HG02588 (cell line): ENCODE data around the gene VSIG10L2.
"Not testable (repeated sequence)": the region's sequence is repeated elsewhere in the genome, so short reads cannot be mapped to it uniquely, and the experiment has no call there.

Source experiments
- ATAC-seq: cut with Tn5 transposase; IDR thresholded peaks from one replicate; pipeline ENCODE4 v1.9.1; 2021; ENCODE audit warnings: mild to moderate bottlenecking, moderate library complexity; ENCODE audit not compliant: unreplicated experiment

VSIG10L2 gene

DNA sequence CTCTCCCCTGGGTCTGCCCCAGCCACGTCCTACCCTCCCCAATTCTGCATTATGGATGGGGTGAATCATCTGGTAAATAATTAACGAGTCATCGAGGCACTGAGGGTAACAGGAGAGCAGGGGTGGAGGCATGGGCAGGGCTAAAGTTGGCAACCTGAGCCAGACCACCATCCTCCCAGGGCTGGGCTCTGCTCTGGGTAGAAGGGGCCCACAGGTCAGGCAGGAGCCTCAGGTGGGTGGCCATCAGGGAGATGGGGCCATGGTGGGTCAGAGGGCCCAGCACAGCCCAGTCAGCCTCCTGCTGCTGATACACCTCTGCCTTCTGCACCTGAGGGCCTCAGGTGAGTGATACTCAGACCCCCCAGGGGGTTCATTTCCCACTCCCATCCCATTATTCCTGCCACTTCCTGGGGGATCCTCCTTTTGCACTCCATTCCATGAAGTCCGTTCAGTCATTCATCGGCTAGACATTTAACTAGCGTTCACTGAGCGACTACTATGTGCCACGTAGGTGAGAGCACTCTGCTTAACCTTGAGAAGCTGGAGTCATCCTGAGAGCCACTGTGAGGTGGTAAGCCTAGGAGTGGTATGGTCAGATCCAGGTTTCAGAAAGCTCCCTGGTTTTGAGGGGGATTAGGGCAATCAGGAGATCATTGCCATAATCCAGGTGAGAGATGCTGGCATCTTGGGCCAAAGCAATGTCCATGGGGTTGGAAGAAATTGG is at the start of gene VSIG10L2:
VSIG10L2 (plus strand) TSS at position 248 of the 724 bp plus-strand sequence; CDS start at position 260, 12 bp downstream.
- no peak for ATAC-seq

DNA sequence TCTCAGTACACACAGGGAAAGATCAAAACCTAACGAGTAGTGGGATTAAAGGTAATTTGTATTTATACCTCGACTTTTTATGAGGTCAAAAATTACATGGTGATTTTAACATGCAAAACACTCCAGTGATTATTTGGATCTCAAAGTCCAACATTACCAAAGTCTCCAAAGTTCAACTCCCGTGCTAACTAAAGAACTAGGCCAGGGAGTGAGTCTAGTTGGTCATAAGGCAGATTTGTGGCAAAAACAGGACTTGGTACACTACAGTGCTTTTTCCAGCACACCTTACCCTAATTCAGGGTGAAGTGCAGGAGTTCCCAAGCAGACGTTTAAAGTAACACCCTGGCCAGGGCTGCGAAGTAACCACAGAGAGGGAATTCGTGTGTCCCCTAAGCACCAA is 44.0 kb upstream of the VSIG10L2 start:
- ATAC-seq, result no peak

DNA sequence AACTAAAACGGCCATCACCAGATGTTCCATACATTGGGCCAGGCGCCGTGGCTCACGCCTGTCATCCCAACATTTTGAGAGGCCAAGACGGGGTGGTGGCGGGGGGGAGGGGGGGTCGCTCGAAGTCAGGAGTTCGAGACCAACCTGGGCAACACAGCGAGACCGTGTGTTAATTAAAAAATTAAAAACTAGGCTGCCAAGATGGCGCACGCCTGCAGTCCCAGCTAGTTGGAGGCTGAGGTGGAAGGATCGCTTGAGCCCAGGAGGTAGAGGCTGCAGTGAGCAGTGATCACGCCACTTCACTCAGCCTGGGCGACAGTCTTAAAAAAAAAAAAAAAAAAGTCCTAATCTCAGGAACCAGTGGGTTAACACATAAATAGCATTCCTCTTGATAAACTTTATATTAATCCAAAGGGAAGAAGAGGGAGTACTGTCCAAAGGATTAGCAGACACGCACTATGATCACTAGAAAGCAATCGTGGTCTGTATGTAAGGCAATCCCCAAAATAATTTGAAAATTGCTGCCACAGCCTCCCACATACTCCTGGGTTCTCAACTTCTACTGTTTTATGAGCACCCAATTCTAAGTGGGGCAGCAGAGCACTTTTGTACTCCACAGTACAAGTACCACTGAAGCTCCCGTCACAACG is 43.4 kb upstream of the VSIG10L2 start:
- ATAC-seq, result no peak

DNA sequence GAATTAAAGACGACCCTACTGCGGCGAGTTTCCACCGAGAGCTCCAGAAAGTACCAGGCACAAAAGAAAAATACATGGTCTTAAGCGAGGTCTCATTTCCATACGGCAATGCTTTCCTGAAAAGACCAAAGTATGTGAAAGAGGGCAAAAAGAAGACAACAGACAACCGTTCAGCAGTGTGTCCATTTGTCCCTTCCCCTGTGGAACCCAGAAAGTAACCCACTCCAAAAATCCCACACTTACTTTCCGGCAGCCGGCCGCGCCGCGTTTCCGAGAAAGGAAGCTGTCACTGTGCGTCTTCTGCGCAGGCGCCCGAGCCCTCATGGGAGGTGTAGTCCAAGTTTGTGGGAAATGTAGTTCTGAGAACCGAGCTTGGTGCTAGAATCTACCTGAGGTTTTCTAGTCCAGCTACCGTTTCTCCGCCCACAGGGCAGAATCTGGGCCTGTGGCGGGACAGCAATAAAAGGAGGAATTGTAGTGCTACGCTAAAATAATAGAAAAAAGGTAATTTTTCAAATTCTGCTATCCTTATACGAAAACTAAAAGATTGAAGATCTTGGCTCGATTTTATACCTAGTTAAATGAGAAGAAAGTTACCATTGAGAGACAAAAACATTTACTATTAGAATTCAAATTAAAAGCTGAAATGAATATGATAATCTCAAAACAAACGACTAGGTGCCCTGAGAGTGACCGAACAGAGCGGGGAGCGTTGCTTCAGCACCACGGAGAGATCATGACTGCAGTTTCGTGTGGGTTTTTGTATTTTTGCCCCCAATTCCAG is 42.7 kb upstream of the VSIG10L2 start, which contains the start of gene PUS3:
PUS3 (minus strand) TSS at position 280 of the 784 bp plus-strand sequence. CDS start 6,922 bp downstream, outside the sequence.
- ATAC-seq, result peak; percentile 97

DNA sequence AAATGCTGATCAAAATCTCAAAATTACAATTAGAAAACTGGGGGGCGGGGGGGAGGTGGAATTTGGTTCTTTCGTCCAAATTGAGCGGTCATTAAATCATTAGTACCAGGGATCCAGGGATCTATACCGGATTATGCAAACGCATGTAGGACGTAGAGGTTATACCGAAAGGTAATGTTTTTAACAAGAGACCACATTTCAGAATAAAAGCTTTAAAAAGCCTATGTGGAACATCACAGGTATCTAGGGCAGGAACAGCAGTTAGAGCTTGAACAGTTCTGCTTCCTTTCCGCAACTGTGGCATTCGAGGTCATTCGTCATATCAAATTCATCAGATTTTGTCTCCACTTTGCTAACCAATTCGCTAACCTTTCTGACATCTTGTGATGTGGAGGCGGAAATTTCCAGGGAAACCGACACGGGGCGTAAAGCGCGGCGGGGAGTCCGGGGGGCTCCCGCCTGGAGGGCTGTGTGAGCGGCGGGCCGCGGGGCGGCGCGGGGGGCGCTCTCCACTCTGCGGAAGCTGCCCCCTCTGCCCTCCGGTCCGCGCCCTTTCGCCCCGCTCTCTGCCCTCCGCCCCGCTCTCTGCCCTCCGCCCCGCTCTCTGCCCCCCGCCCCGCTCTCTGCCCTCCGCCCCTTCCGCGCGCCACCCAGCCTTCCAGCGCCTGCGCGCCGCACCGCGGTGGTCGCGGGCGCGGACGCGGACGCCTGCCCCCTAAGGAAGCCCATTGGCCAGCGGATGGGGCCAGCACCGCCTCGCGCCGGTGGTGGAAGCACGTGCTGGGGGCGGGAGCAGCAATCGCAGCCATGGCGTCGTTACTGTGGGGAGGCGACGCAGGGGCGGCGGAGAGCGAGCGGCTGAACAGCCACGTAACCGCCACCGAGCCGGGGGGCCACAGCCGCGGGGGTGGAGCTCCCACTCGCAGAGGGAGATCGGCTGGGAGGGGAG is 41.9 kb upstream of the VSIG10L2 start, which contains the start of gene DDX25:
DDX25 (plus strand) TSS at position 798 of the 949 bp plus-strand sequence; CDS start at position 808, 10 bp downstream.
- no peak for ATAC-seq

DNA sequence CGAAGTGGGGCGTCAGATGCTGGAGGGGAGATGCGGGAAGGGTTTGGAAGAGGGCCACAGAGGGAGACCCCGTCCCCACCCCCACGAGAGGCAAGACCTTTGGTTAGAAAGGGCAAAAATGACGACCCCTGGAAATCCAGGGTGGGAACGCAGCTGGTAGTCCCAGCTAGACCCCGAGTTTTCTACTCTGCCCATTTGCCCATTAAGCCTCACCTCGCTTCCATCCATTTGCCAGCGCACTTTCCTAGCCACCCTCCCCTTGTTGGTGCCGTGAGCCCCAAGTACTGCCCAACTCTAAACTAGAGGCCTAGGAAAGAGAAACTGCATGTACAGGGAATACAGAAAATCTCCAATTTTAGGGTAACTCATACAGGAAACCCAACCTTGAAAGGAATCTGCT is 41.2 kb upstream of the VSIG10L2 start:
- ATAC-seq, result no peak

DNA sequence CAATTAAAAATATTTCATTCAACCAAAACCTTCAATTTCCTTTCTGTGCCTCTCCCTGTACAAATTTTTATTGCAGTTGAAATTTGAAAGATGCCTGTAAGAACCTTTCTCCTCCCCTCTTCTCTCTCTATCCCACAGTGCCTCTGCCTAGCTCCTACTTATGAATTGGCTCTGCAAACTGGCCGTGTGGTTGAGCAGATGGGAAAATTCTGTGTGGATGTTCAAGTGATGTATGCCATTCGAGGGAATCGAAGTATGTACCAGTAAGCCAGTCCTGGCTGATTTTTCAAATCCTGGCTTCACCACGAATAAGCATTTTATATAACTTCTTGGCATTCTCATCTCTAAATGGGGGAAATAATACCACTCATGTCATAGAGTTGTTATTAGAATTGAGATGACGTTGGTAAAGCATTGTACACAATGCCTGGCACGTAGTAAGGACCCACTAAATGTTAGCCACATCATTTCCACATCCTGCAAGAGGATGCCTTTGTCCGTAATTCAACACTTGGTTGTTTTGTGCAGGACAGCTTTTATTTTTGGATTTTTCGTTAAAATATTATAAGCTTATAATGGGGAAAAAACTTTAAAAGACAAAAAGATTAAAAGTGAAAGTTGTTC is 35.5 kb upstream of the VSIG10L2 start:
- no peak for ATAC-seq

DNA sequence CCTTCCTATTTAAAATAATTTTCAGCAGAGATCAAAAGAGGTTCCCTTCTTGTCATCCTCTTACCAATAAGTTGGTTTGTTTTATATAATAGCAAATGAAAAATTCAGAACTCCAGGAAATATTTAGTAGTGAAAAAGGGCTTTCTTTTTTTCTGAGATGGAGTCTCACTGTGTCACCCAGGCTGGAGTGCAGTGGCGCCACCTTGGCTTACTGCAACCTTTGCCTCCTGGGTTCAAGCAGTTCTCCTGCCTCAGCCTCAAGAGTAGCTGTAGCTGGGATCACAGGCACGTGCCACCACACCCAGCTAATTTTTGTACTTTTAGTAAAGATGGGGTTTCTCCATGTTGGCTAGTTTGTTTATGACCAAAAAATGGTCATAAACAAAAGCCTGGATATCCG is 31.2 kb upstream of the VSIG10L2 start:
- not testable (repeated sequence) for ATAC-seq

DNA sequence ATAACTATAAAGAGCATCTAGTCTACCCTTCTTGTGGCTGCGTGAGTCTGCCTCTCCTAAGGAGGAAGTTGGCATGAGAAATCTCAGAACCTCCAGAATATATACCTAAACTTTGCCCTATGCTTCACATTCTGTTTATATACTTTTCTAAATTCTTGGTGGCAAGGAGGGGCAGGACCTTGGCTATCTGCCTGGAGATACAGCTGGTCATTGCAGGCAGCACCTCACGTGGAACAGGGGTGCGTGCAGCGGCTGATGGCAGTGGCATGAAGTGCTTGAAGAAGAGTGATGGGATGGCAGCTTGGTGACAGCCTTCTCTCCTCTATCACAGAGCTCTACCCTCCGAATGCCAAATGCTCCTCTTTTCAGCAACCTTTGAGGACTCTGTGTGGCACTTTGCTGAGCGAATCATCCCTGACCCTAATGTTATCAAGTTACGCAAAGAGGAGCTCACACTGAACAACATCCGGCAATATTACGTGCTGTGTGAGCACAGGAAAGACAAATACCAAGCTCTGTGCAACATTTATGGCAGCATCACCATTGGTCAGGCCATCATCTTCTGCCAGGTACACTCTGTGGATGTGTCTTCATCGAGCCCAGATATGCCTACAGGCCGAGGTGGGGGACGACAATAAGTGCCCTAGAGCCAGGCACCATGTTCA is 29.0 kb upstream of the VSIG10L2 start:
- ATAC-seq, result no peak

DNA sequence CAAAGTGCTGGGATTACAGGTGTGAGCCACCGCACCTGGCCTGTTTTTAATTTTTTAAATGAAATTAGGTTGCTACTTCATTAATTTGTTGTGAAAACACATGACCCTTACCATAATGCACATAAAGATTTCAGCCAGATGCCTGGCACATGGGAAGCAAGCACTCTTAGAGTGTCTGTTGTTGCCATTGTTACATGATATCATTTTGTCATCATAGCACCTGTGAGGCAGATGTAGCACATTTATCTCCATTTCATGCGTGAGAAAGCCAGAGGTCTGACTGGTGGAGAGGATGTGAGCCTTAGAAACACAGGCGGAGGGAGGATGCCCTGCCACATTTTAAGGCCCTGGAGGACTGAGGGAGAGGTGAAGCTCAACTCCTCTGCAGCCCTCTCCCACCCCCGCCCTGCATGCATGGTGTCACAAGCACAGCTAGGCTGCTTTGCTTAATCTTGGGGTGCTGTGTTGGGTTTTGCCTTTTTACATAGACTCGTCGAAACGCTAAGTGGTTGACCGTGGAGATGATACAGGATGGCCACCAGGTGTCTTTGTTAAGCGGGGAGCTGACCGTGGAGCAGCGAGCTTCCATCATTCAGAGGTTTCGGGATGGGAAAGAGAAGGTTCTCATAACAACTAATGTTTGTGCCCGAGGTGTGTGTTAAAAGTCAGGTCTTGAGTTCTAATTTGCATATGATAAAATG is 27.6 kb upstream of the VSIG10L2 start:
- ATAC-seq, result no peak

DNA sequence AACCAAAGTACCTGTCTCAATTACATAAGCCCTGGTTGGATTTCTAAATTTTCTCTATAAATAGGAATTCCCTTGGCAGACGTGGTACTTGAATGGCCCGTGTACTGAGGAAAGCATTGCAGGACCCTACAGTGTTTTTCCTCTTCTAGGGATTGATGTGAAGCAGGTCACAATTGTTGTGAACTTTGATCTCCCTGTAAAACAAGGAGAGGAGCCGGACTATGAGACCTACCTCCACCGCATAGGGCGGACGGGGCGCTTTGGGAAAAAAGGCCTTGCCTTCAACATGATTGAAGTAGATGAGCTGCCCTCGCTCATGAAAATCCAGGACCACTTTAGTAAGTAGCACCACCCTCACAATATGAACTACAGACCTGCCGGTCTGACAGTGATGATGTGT is 24.8 kb upstream of the VSIG10L2 start:
- ATAC-seq, result no peak

DNA sequence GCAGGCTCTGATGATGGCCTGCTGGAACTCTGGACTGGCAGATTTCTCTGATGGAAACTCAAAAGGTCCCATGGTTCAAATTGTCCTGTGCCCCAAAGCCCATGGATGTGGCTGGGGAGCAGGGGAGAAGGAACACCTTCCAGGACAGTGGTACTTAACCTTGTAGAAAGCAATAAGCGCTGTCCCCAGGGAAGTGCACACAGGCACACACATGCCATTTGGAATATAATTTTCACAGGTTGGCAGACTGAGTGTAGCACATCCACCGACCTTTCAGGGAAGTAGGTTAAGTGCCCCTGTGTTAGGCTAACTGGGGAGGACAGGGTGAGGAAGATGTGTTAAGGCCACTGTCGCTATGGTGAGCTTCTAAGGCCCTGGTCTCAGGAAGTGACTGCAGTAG is 23.7 kb upstream of the VSIG10L2 start:
- no peak for ATAC-seq

DNA sequence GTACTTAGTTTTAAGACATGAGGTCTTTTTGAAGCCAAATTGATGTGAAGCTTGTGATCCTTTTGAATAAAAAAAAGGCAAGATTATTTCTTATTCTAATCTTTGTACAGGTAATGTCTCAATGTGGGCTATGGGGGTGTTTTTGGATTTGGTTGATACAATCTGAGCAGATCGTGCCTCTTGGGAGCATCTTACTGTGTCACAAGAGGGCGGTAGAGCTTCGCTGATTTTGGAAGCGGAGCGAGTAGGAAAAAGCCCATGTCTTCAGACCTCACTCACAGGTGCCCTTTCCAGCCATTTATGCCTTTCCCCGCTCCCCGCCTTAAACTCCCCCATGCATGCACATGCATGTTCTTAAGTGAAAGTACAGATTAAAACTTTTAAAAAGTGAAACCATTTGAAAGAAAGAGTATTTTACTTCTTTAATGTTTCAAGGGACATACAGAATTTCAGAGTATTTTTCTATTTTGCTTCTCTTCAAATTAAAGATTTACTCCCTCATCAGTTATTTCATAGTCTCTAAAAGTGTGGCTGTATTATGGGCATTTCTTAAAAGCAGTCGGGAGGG is 22.7 kb upstream of the VSIG10L2 start:
- ATAC-seq, result peak; percentile 60

DNA sequence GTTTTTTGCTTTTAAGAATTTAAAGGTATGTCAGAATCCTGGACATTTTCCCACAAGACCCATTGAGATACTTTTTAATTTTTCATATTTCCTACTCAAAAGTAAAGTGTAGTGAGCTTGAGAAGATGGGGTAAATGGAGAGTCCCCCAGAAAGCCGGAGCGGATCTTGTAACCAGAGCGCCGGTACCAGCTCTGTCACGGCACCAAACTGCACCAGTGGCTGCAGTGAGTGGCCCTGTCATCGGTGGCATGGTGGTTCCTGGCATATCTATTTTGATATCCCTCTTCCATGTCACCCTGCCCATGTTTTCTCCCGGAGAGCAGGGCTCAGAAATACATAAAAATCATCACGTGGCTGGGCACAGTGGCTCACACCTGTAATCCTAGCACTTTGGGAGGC is 22.2 kb upstream of the VSIG10L2 start:
- ATAC-seq, result no peak

DNA sequence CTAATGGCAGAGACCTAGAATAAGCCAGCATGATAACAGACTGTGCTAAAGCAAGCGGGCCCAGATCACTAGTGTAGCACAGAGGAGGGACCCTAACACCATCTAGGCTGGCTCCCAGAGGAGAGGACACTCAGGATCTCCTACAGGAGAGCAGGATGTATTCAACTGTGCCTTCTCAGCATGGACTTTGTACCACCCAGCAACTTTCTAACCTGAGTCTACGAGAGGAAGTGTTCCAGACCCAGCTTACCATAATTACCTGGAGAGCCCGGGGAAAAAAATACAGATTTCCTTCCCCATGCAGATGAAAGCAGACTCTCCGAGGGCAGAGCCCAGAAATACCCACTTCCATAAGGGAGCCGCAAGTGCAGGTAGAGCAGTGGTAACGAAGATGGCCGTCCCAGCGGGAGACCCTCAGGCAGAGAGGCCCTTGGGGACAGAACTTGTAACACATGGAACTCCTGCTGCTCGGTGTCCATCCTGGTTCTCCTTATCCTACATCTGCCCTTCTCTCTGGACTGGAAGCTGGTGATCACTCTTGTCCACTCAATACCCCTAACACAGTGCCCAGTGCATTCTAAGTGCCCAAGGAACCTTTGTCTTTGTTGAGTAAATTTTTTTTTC is 21.3 kb upstream of the VSIG10L2 start:
- ATAC-seq, result no peak

DNA sequence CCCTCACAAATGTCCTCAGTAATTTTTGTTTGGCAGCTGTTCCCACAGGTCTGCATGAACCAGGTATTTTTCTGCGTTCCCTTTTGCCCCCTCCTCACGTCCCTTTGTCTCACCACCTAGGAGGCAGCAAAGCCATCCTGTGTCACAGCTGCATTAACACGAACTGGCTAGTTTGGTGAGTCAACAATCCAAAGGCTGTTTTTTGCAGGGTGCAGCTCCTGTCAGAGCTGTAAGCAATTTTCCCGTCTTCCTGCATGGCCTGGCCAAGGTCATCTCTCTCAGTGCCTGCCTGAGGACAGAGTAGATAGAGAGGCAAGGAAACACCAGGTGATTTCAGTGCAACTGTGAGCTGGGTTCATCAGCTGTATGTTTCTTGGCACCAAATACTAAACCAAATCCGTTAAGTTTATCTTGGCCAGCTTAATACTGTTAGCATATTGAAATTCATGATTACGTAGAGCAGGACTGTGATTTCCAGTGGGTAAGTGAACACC is 20.6 kb upstream of the VSIG10L2 start:
- no peak for ATAC-seq

DNA sequence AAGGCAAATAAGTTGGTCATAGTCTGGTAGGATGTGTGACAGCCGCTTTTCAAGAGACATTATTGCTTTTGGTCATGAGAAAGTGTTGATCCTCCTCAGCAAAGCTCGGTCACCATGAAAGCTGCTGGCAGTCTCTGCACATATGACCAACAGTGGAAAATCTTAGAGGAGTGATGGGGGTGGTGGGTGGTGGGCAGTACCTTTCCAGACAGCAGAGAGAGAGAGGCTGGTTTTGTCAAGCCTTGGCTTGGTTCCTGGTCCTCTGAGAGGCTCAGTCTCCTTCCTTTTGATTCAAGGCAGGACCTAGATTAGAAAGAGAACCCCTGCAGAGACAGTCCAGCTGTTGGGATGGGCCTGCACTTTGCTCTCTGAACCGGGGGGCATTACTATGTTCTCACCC is 20.0 kb upstream of the VSIG10L2 start:
- ATAC-seq, result no peak

DNA sequence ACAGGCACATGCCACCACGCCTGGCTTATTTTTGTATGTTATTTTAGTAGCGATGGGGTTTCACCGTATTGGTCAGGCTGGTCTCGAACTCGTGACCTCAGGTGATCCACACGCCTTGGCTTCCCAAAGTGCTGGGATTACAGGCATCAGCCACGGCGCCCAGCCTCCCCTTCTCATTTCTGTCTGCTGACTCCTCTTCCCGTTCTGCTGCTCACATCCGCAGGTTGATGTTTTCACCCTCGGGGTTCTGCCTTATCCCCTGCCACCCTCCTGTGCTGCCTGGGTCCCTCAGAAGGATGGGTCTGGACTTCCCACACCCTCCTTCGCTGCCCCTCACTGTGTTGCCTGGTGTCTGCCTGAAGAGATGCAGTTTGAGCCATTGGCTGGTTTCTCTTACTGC is 19.2 kb upstream of the VSIG10L2 start:
- no peak for ATAC-seq
